HepG2 (cell line): ENCODE measurements around the gene MKS1. TPM values are rescaled to one million over a fixed set of nuclear protein-coding genes. Genes with fewer than 3 reads are reported as not detected.

Experiments used
- ADNP ChIP-seq: sonication (generic); formaldehyde crosslinking; IDR thresholded peaks from 2 replicates; pipeline ENCODE4 v1.4.0; 2020; ENCODE audit warnings: missing genetic modification reagents
- CHD4 ChIP-seq: fragments of 200-600 bp; sonication (generic); IDR thresholded peaks from 2 replicates; pipeline ENCODE4 v1.7.0; 2017; ENCODE audit warnings: mild to moderate bottlenecking, low read length, borderline replicate concordance
- NR2F2 ChIP-seq: IDR thresholded peaks from 2 replicates; pipeline ENCODE4 v1.6.1; 2012; ENCODE audit warnings: low read depth, inconsistent platforms, borderline replicate concordance
- PCBP2 ChIP-seq: fragments of 200-400 bp; formaldehyde crosslinking; optimal IDR thresholded peaks from 2 replicates; pipeline ENCODE3; 2018; ENCODE audit warnings: low read length, low read depth; ENCODE audit not compliant: poor library complexity, severe bottlenecking
- RBM39 ChIP-seq: fragments of 200-400 bp; formaldehyde crosslinking; IDR thresholded peaks from one replicate; pipeline ENCODE4 v1.6.1; 2018; ENCODE audit warnings: antibody characterized with exemption, mild to moderate bottlenecking, low read depth, low read length; ENCODE audit not compliant: poor library complexity, severe bottlenecking
- RXRB ChIP-seq: IDR thresholded peaks from 2 replicates; pipeline ENCODE4 v1.6.1; 2016; ENCODE audit warnings: borderline replicate concordance, missing genetic modification reagents, missing compliant biosample characterization
- SALL2 ChIP-seq: sonication (generic); formaldehyde crosslinking; IDR thresholded peaks from 2 replicates; pipeline ENCODE4 v1.8.1; 2023; ENCODE audit warnings: mild to moderate bottlenecking, missing genetic modification reagents, inconsistent platforms
- SNAPC2 ChIP-seq: sonication (generic); formaldehyde crosslinking; IDR thresholded peaks from 2 replicates; pipeline ENCODE4 v1.8.1; 2022; ENCODE audit warnings: mild to moderate bottlenecking, missing genetic modification reagents
- TAF15 ChIP-seq: fragments of 200-400 bp; formaldehyde crosslinking; IDR thresholded peaks from one replicate; pipeline ENCODE4 v1.6.1; 2018; ENCODE audit warnings: mild to moderate bottlenecking, low read depth, low read length; ENCODE audit not compliant: poor library complexity, severe bottlenecking
- ZFYVE20 ChIP-seq: sonication (generic); formaldehyde crosslinking; IDR thresholded peaks from 2 replicates; pipeline ENCODE4 v1.8.0; 2023; ENCODE audit warnings: low read depth, mild to moderate bottlenecking, moderate library complexity, missing genetic modification reagents, borderline replicate concordance
- ZKSCAN5 ChIP-seq: sonication (generic); formaldehyde crosslinking; IDR thresholded peaks from 2 replicates; pipeline ENCODE4 v1.5.1; 2020; ENCODE audit warnings: mild to moderate bottlenecking, missing genetic modification reagents
- ZKSCAN8 ChIP-seq: IDR thresholded peaks from 2 replicates; pipeline ENCODE4 v1.6.1; 2016; ENCODE audit warnings: borderline replicate concordance, missing genetic modification reagents, missing compliant biosample characterization
- ZNF619 ChIP-seq: sonication (generic); formaldehyde crosslinking; IDR thresholded peaks from 2 replicates; pipeline ENCODE4 v1.4.0; 2020; ENCODE audit warnings: mild to moderate bottlenecking, missing genetic modification reagents
- ZNF678 ChIP-seq: sonication (generic); formaldehyde crosslinking; IDR thresholded peaks from 2 replicates; pipeline ENCODE4 v1.4.0; 2020; ENCODE audit warnings: mild to moderate bottlenecking, missing genetic modification reagents
- polyA plus RNA-seq, 8 experiments: library from polyadenylated mRNA; depleted of rRNA in 3 of 8; stranded (reverse) in 7 of 8; unstranded in 1 of 8; fragments of >200 nt; fragmentation: Illumina TruSeq in 4 of 8; extraction: Trizol in 4 of 8; gene quantifications; 2 replicates each; pipeline versions ENCODE4 v1.2.1 to v1.2.3, GENCODE V29; 2011 to 2016; ENCODE audit warnings: low read depth in 4 of 8, missing spikeins in 1 of 8, mixed read lengths in 1 of 8; ENCODE audit not compliant: insufficient read depth in 1 of 8
- total RNA-seq, 5 experiments: library from RNA; depleted of rRNA; stranded (reverse); fragments of >200 nt; fragmentation: Illumina TruSeq; extraction: Trizol; gene quantifications; 2 replicates each; pipeline ENCODE4 v1.2.3, GENCODE V29; 2016; ENCODE audit warnings: low read depth in 1 of 5
- TF ChIP-seq, protein P1 (sequence below), 2 experiments: fragments of 450-650 bp in 1 of 2; sonication (generic) in 1 of 2; formaldehyde crosslinking; IDR thresholded peaks; 2 replicates each; pipeline versions ENCODE4 v1.5.0 to v1.8.0; 2020 to 2022; ENCODE audit warnings: mild to moderate bottlenecking in 1 of 2, missing genetic modification reagents in 1 of 2
- TF ChIP-seq, protein P2 (sequence below): sonication (generic); formaldehyde crosslinking; IDR thresholded peaks from 2 replicates; pipeline ENCODE4 v1.4.0; 2020; ENCODE audit warnings: low read depth, mild to moderate bottlenecking, missing genetic modification reagents
- TF ChIP-seq, protein P3 (sequence below): sonication (generic); formaldehyde crosslinking; IDR thresholded peaks from 2 replicates; pipeline ENCODE4 v1.8.0; 2023; ENCODE audit warnings: mild to moderate bottlenecking, missing genetic modification reagents
- TF ChIP-seq, protein P4 (sequence below): sonication (generic); formaldehyde crosslinking; IDR thresholded peaks from 2 replicates; pipeline ENCODE4 v1.4.0; 2020; ENCODE audit warnings: missing genetic modification reagents, mild to moderate bottlenecking, borderline replicate concordance
- TF ChIP-seq, protein P5 (sequence below): sonication (generic); formaldehyde crosslinking; IDR thresholded peaks from 2 replicates; pipeline ENCODE4 v1.4.0; 2020; ENCODE audit warnings: mild to moderate bottlenecking, low read depth, missing genetic modification reagents
- TF ChIP-seq, protein P6 (sequence below): IDR thresholded peaks from 2 replicates; pipeline ENCODE4 v1.6.1; 2016; ENCODE audit warnings: mild to moderate bottlenecking, missing biosample characterization, missing genetic modification reagents

MKS1 gene
- total and polyA plus RNA-seq, 2 of the 13 experiments (the other 11 are each of a cell fraction or from before 2014, with no cell fraction given): 16.1 to 26.3 TPM

DNA sequence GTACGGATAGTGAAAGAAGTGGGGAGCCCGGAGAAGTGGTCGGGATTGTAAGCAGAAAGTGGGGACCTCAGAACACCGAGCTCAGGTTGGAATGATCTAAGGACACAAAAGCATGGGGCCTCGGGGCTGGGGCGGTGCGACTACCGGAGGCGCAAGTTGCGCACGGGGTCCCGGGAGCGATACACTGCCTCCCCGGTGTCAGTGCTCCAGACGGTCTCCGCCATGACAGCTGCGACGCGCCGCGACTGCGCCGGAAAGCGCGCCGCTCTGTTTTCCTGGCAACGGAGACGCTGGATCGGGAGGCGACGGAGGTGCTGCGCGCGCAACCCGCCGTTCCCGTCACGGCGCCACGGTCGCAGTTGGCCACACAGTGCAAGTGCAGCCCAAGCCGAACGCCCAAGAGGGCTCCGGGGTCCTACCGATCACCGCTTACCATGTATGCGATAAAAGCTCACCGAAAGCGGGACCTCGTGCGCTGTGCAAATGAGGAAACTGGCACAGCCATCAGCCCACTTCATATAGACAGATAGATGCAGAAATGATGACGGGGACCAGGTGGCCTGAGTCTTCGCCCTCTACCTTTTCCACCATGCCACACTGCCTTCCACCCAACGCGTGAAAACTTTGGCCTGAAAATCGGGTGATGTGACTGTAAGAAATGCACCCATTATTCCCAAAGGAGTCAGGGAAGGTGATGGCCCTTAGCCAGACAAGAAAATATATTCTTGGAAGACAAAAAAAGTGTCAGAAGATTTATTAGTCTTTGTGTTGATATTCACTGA is at the start of gene MKS1 (continued):
- no peak for TF ChIP-seq ZFYVE20 (CRISPR knock-in tag)
- TF ChIP-seq RBM39: no peak
- peak; percentile 90 for TF ChIP-seq SALL2 (CRISPR knock-in tag)
- TF ChIP-seq, protein P1, sequence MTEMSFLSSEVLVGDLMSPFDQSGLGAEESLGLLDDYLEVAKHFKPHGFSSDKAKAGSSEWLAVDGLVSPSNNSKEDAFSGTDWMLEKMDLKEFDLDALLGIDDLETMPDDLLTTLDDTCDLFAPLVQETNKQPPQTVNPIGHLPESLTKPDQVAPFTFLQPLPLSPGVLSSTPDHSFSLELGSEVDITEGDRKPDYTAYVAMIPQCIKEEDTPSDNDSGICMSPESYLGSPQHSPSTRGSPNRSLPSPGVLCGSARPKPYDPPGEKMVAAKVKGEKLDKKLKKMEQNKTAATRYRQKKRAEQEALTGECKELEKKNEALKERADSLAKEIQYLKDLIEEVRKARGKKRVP (CRISPR knock-in tag; IDR thresholded peaks at IDR 0.05): no peak; a peak in 1 of 4 replicates
- TF ChIP-seq NR2F2: no peak
- no peak; the same call in 1 of the 2 replicates for TF ChIP-seq RXRB (CRISPR knock-in tag)
- TF ChIP-seq, protein P2, sequence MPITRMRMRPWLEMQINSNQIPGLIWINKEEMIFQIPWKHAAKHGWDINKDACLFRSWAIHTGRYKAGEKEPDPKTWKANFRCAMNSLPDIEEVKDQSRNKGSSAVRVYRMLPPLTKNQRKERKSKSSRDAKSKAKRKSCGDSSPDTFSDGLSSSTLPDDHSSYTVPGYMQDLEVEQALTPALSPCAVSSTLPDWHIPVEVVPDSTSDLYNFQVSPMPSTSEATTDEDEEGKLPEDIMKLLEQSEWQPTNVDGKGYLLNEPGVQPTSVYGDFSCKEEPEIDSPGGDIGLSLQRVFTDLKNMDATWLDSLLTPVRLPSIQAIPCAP (CRISPR knock-in tag): no peak
- peak; percentile 57 for TF ChIP-seq TAF15
- TF ChIP-seq, protein P3, sequence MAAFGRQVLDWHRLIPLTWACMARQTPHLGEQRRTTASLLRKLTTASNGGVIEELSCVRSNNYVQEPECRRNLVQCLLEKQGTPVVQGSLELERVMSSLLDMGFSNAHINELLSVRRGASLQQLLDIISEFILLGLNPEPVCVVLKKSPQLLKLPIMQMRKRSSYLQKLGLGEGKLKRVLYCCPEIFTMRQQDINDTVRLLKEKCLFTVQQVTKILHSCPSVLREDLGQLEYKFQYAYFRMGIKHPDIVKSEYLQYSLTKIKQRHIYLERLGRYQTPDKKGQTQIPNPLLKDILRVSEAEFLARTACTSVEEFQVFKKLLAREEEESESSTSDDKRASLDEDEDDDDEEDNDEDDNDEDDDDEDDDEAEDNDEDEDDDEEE (CRISPR knock-in tag): peak; percentile 88; the same call in 1 of the 2 replicates
- peak; percentile 82; the same call in 1 of the 2 replicates for TF ChIP-seq ZNF678 (CRISPR knock-in tag)
- TF ChIP-seq SNAPC2 (CRISPR knock-in tag): no peak; the same call in 1 of the 2 replicates
- TF ChIP-seq ZKSCAN8 (CRISPR knock-in tag): peak; percentile 77; the same call in 1 of the 2 replicates
- no peak for TF ChIP-seq CHD4
- TF ChIP-seq ZKSCAN5: no peak; the same call in 1 of the 2 replicates
- TF ChIP-seq ZNF619 (CRISPR knock-in tag): no peak
- TF ChIP-seq, protein P4, sequence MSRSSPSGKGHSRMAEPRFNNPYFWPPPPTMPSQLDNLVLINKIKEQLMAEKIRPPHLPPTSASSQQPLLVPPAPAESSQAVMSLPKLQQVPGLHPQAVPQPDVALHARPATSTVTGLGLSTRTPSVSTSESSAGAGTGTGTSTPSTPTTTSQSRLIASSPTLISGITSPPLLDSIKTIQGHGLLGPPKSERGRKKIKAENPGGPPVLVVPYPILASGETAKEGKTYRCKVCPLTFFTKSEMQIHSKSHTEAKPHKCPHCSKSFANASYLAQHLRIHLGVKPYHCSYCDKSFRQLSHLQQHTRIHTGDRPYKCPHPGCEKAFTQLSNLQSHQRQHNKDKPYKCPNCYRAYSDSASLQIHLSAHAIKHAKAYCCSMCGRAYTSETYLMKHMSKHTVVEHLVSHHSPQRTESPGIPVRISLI (CRISPR knock-in tag): peak; percentile 38; the same call in 1 of the 2 replicates
- no peak for TF ChIP-seq PCBP2
- TF ChIP-seq, protein P5, sequence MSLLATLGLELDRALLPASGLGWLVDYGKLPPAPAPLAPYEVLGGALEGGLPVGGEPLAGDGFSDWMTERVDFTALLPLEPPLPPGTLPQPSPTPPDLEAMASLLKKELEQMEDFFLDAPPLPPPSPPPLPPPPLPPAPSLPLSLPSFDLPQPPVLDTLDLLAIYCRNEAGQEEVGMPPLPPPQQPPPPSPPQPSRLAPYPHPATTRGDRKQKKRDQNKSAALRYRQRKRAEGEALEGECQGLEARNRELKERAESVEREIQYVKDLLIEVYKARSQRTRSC: no peak; the same call in 1 of the 2 replicates
- TF ChIP-seq, protein P6, sequence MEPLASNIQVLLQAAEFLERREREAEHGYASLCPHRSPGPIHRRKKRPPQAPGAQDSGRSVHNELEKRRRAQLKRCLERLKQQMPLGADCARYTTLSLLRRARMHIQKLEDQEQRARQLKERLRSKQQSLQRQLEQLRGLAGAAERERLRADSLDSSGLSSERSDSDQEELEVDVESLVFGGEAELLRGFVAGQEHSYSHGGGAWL (CRISPR knock-in tag): peak; percentile 72; the same call in 1 of the 2 replicates
- 0 out of 2 replicates have a peak, but pooled peaks have one; percentile 9 for TF ChIP-seq ADNP (CRISPR knock-in tag)
